Neural progenitor cell (in vitro differentiated cells): ENCODE measurements around the gene CTNNA1.

Source experiments
- EZH2 ChIP-seq: fragments of 200-600 bp; sonication (generic); IDR thresholded peaks from 2 replicates; pipeline ENCODE4 v1.6.1; 2017; ENCODE audit warnings: antibody characterized with exemption, mild to moderate bottlenecking, moderate library complexity
- EZH2phosphoT487 ChIP-seq: fragments of 200-600 bp; sonication (generic); IDR thresholded peaks from 2 replicates; pipeline ENCODE4 v1.6.1; 2017; ENCODE audit warnings: antibody characterized with exemption
- TF ChIP-seq, protein P1 (sequence below): fragments of 200-600 bp; sonication (generic); IDR thresholded peaks from 2 replicates; pipeline ENCODE4 v1.5.1; 2017; ENCODE audit warnings: antibody characterized with exemption, mild to moderate bottlenecking

DNA sequence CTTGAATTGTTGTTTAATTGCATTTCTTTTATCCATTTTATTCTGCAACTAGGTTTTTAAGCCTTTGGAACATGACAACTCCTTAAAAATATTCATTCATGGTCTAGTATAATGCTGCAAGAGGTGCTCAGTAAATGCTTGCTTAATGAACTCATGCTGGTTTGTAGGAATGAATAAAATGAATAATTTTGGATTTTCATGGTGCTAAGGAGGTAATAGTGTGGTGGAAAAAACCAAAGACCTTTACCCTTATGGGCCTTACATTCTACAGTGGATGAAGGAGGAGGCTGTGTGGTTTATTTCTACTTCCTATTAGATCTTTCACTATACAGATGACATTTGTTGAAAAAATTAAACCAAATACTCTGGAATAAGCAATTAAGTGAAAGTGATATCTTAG lies 78.5 kb downstream of the CTNNA1 start:
- TF ChIP-seq, protein P1, sequence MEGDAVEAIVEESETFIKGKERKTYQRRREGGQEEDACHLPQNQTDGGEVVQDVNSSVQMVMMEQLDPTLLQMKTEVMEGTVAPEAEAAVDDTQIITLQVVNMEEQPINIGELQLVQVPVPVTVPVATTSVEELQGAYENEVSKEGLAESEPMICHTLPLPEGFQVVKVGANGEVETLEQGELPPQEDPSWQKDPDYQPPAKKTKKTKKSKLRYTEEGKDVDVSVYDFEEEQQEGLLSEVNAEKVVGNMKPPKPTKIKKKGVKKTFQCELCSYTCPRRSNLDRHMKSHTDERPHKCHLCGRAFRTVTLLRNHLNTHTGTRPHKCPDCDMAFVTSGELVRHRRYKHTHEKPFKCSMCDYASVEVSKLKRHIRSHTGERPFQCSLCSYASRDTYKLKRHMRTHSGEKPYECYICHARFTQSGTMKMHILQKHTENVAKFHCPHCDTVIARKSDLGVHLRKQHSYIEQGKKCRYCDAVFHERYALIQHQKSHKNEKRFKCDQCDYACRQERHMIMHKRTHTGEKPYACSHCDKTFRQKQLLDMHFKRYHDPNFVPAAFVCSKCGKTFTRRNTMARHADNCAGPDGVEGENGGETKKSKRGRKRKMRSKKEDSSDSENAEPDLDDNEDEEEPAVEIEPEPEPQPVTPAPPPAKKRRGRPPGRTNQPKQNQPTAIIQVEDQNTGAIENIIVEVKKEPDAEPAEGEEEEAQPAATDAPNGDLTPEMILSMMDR: no peak
- no peak for TF ChIP-seq EZH2phosphoT487
- no peak for TF ChIP-seq EZH2
